Left lung (tissue), 10 donors: ENCODE measurements around the gene TF. TPM values are rescaled to one million over a fixed set of nuclear protein-coding genes. Genes with fewer than 3 reads are reported as not detected.
"Not testable (repeated sequence)": the region's sequence is repeated elsewhere in the genome, so short reads cannot be mapped to it uniquely, and the experiment has no call there.

Experiments used
- ATAC-seq: fragments of 200-7000 bp; cut with Tn5 transposase; one replicate; pipeline ENCODE4 v1.9.1; 2020; ENCODE audit warnings: moderate library complexity
- DNase-seq, 4 donors: peaks; one replicate each; pipeline ENCODE4 v3.0.0-alpha.2; 2013 to 2020
- H3K27ac ChIP-seq, 2 donors: fragments of 200-600 bp; sonication (generic) in 1 of 2; one replicate each; pipeline versions ENCODE4 v1.5.0 to v1.8.0; 2020 to 2021
- H3K27me3 ChIP-seq, 2 donors: fragments of 200-600 bp; sonication (generic) in 1 of 2; one replicate each; pipeline versions ENCODE4 v1.5.0 to v1.8.0; 2020 to 2021
- H3K36me3 ChIP-seq, 2 donors: fragments of 200-600 bp; sonication (generic) in 1 of 2; one replicate each; pipeline versions ENCODE4 v1.5.0 to v1.8.0; 2020 to 2021
- H3K4me1 ChIP-seq, 2 donors: fragments of 200-600 bp; one replicate each; pipeline ENCODE4 v1.8.0; 2021
- H3K4me3 ChIP-seq, 2 donors: fragments of 200-600 bp; sonication (generic) in 1 of 2; one replicate each; pipeline versions ENCODE4 v1.5.0 to v1.8.0; 2020 to 2021; ENCODE audit warnings: mild to moderate bottlenecking in 1 of 2
- H3K9me3 ChIP-seq, 2 donors: fragments of 200-600 bp; sonication (generic) in 1 of 2; one replicate each; pipeline versions ENCODE4 v1.5.0 to v1.8.0; 2020 to 2021
- CTCF ChIP-seq, 2 donors: fragments of 200-600 bp; sonication (generic) in 1 of 2; IDR thresholded peaks; one replicate each; pipeline versions ENCODE4 v1.5.0 to v1.8.0; 2021; ENCODE audit warnings: antibody characterized with exemption in 2 of 2
- intact Hi-C, 2 donors: fragments of 100-400 bp; cut with DNase I; formaldehyde crosslinking; loops; one replicate each; pipeline versions ENCODE4 v1.11.2 to v1.14.2; 2022
- polyA plus RNA-seq, 6 donors: library from polyadenylated mRNA; unstranded; fragments of 120-200 nt; gene quantifications; one replicate each; pipeline ENCODE4 v1.2.1, GENCODE V29; 2013; ENCODE audit not compliant: insufficient read length in 6 of 6
- total RNA-seq, 2 donors: library from RNA; stranded (reverse); fragmentation: NEBNext Ultra II Directional; extraction: Animal tissue kit (Norgen Biotek cat#: 25700); gene quantifications; one replicate each; pipeline ENCODE4 v1.2.1, GENCODE V29; 2021
- donor health status: DM: no; HTN: yes; CAD: no.
- donor health status: DM: no; HTN: no; CAD: no.

Gene TF
- total and polyA plus RNA-seq, 8 donors, result 2.1 to 13.1 (median 5.2) TPM

GRCh38 chr3:133712017-133712416 is 34.2 kb upstream of the TF start:
- intact Hi-C loops, result no loop called here

GRCh38 chr3:133713347-133713746 is 32.8 kb upstream of the TF start:
- ATAC-seq, result no peak
- no peak overlapping the region for H3K27ac ChIP-seq
- H3K9me3 ChIP-seq, result no peaks in the 10 kb centered on the region
- no peak for TF ChIP-seq CTCF (IDR thresholded peaks at IDR 0.05)
- no peaks in the 10 kb centered on the region for H3K27me3 ChIP-seq
- no peak for DNase-seq
- H3K4me1 ChIP-seq, result no peaks in the 10 kb centered on the region
- no peaks in the 10 kb centered on the region for H3K36me3 ChIP-seq
- intact Hi-C loops, result no loop called here
- no peak overlapping the region for H3K4me3 ChIP-seq

More at GRCh38 chr3:133712017-133712416, 34.2 kb upstream of the TF start:
- ATAC-seq (no peak), DNase-seq (no peak)
- no peaks in the 10 kb centered on the region for H3K36me3 ChIP-seq
- no peak for TF ChIP-seq CTCF (IDR thresholded peaks at IDR 0.05)
- no peaks in the 10 kb centered on the region for H3K9me3 ChIP-seq
- no peak overlapping the region for H3K4me3 ChIP-seq
- H3K27me3 ChIP-seq, result no peaks in the 10 kb centered on the region
- H3K27ac ChIP-seq, result no peak overlapping the region
- no peaks in the 10 kb centered on the region for H3K4me1 ChIP-seq

GRCh38 chr3:133717424-133717823 is 28.8 kb upstream of the TF start:
- intact Hi-C loops, result no loop called here

GRCh38 chr3:133722935-133723334 is 23.3 kb upstream of the TF start:
- no peak for TF ChIP-seq CTCF (IDR thresholded peaks at IDR 0.05)
- no peak for ATAC-seq
- Histone ChIP-seq H3K27ac (no peak overlapping the region), H3K36me3 (no peaks in the 10 kb centered on the region), H3K27me3 (no peaks in the 10 kb centered on the region), H3K4me3 (no peak overlapping the region), H3K9me3 (peaks cover 0 to 26% of the 10 kb centered on the region in 2 donors), H3K4me1 (no peaks in the 10 kb centered on the region)
- intact Hi-C loops, result no loop called here
- no peak for DNase-seq

More at GRCh38 chr3:133717424-133717823, 28.8 kb upstream of the TF start:
- no peak for TF ChIP-seq CTCF (IDR thresholded peaks at IDR 0.05)
- Histone ChIP-seq H3K9me3 (peaks cover 0 to 10% of the 10 kb centered on the region in 2 donors), H3K36me3 (no peaks in the 10 kb centered on the region), H3K4me1 (no peaks in the 10 kb centered on the region), H3K27ac (no peak overlapping the region), H3K4me3 (no peak overlapping the region), H3K27me3 (no peaks in the 10 kb centered on the region)
- DNase-seq (no peak), ATAC-seq (no peak)

GRCh38 chr3:133730993-133731392 is 15.2 kb upstream of the TF start:
- intact Hi-C loops, result no loop called here
- Histone ChIP-seq H3K27me3 (no peaks in the 10 kb centered on the region), H3K36me3 (no peaks in the 10 kb centered on the region), H3K9me3 (peaks cover 0 to 4% of the 10 kb centered on the region in 2 donors), H3K4me1 (no peaks in the 10 kb centered on the region), H3K27ac (no peak overlapping the region), H3K4me3 (no peak overlapping the region)
- no peak for DNase-seq
- no peak for ATAC-seq
- TF ChIP-seq CTCF (IDR thresholded peaks at IDR 0.05), result no peak

- intact Hi-C loops, H3K9me3 ChIP-seq, H3K4me1 ChIP-seq, H3K27me3 ChIP-seq, DNase-seq, H3K4me3 ChIP-seq, H3K27ac ChIP-seq, ATAC-seq, H3K36me3 ChIP-seq: not testable (repeated sequence)
These were observed 14.0 kb upstream of the TF start for GRCh38 chr3:133732231-133732630.
